ENCODE measurements around the gene RMI2. TPM values are rescaled to one million over a fixed set of nuclear protein-coding genes. Genes with fewer than 3 reads are reported as not detected.

The RMI2 gene
- total RNA-seq, 2 donors from 2014 or later: 55.2 to 62.3 TPM

DNA sequence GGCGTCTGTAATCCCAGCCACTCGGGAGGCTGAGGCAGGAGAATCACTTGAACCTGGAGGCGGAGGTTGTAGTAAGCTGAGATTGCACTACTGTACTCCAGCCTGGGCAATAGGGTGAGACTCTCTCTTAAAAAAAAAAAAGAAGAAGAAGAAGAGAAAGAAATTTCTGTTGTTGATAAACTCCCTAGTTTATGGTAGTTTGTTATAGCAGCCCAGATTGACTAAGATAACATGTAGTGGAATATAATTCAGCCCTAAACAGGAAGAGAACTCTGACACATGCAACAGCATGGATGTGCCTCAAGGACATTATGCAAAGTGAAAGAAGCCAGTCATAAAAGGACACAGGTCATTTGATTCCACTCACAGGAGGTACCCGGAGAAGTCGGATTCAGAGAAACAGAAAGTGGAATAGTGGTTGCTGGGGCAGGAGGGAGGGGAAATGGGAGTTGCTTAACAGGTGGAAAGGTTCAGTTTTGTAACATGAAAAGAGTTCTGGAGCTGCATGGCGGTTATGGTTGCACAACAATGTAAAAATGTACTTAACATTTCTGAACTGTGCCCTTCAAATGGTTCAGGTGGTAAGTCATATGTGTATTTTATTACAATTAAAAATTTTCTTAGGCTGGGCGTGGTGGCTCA is 38.1 kb upstream of the RMI2 start:
- peaks cover 2% of the 10 kb centered on the region for H3K4me1 Mint-ChIP-seq
- Histone ChIP-seq H3K27ac (ENCODE audit: low read depth, low read length) (no peak overlapping the region), H3K36me3 (ENCODE audit: control insufficient read depth, insufficient read depth, low read length) (no peaks in the 10 kb centered on the region), H3K9me3 (ENCODE audit: control insufficient read depth, low read length) (no peaks in the 10 kb centered on the region), H3K4me1 (ENCODE audit: control insufficient read depth, insufficient read depth, low read length) (no peaks in the 10 kb centered on the region), H3K4me3 (ENCODE audit: low read length) (no peak overlapping the region), H3K9ac (ENCODE audit: extremely low read depth, low read length, poor library complexity, severe bottlenecking) (no peak overlapping the region), H3K27me3 (ENCODE audit: control insufficient read depth, insufficient read depth, low read length, poor library complexity, severe bottlenecking) (no peaks in the 10 kb centered on the region)
- peaks cover 4% of the 10 kb centered on the region for H3K27me3 Mint-ChIP-seq (ENCODE audit: insufficient read depth)
- H3K27ac Mint-ChIP-seq: no peak overlapping the region
- no peaks in the 10 kb centered on the region for H3K9me3 Mint-ChIP-seq
- no peak for DNase-seq
- 93% methylated on average over 6 to 7 of the region's 7 CpGs for WGBS, 2 experiments (ENCODE audit: insufficient coverage in 1 of 2, insufficient read length in 1 of 2)
- no peak overlapping the region for H3K4me3 Mint-ChIP-seq
- no peaks in the 10 kb centered on the region for H3K36me3 Mint-ChIP-seq (ENCODE audit: low read depth)
- TF ChIP-seq CTCF (conservative IDR thresholded peaks at IDR 0.05): no peak

GRCh38 chr16:11307639-11308492 is 37.4 kb upstream of the RMI2 start:
- Histone ChIP-seq H3K4me3 (ENCODE audit: low read length) (no peak overlapping the region), H3K36me3 (ENCODE audit: control insufficient read depth, insufficient read depth, low read length) (no peaks in the 10 kb centered on the region), H3K9me3 (ENCODE audit: control insufficient read depth, low read length) (no peaks in the 10 kb centered on the region), H3K27ac (ENCODE audit: low read depth, low read length) (no peak overlapping the region), H3K4me1 (ENCODE audit: control insufficient read depth, insufficient read depth, low read length) (no peaks in the 10 kb centered on the region), H3K9ac (ENCODE audit: extremely low read depth, low read length, poor library complexity, severe bottlenecking) (no peak overlapping the region), H3K27me3 (ENCODE audit: control insufficient read depth, insufficient read depth, low read length, poor library complexity, severe bottlenecking) (no peaks in the 10 kb centered on the region)
- WGBS, 2 experiments (ENCODE audit: insufficient coverage in 1 of 2, insufficient read length in 1 of 2): 82 to 93% methylated on average over 15 to 21 of the region's 21 CpGs
- Mint-ChIP-seq H3K27ac (no peak overlapping the region), H3K36me3 (ENCODE audit: low read depth) (no peaks in the 10 kb centered on the region), H3K4me1 (peaks cover 2% of the 10 kb centered on the region), H3K4me3 (no peak overlapping the region), H3K9me3 (no peaks in the 10 kb centered on the region), H3K27me3 (ENCODE audit: insufficient read depth) (peaks cover 4% of the 10 kb centered on the region)
- no peak for TF ChIP-seq CTCF (conservative IDR thresholded peaks at IDR 0.05)
- no peak for DNase-seq

DNA sequence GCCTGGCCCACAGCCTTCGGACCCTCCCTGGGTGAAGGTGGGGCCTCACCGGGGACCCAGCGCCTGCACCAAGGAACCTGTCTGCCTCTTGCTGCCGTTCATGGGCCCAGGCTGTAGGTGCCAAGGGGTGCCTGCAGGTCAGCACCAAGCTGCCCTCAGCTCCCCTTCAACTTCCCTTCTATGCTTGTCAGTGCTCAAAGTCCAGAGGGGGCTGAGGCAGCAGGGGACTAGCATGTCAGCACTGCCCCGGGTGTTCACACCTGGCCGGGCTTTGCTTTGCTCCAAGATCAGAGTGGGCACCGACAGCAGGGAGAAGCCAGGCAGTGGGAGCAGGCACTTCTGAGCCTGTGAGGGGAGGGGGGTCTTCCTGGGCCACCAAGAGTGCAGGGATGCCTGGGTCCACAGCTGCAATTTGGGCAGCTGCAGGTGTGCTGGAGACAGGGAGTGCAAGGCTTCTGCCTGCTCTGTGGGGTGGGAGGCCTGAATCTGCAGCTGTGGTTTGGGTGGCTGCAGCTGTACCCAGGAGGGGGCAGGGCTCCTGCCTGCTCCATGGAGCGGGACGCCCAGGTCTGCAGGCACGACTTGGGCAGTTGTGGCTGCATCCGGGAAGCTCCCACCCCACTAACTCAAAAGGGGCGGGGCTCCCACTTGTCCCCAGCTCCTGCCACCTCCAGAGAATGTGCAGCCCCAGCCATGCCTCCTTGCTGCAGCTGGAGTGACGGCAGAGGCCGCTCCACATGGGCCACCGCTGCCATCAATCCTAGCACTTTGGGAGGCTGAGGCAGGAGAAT is 36.6 kb upstream of the RMI2 start:
- DNase-seq: no peak
- Histone ChIP-seq H3K36me3 (ENCODE audit: control insufficient read depth, insufficient read depth, low read length) (no peaks in the 10 kb centered on the region), H3K27ac (ENCODE audit: low read depth, low read length) (no peak overlapping the region), H3K4me1 (ENCODE audit: control insufficient read depth, insufficient read depth, low read length) (no peaks in the 10 kb centered on the region), H3K4me3 (ENCODE audit: low read length) (no peak overlapping the region), H3K9ac (ENCODE audit: extremely low read depth, low read length, poor library complexity, severe bottlenecking) (no peak overlapping the region), H3K27me3 (ENCODE audit: control insufficient read depth, insufficient read depth, low read length, poor library complexity, severe bottlenecking) (no peaks in the 10 kb centered on the region), H3K9me3 (ENCODE audit: control insufficient read depth, low read length) (no peaks in the 10 kb centered on the region)
- H3K27me3 Mint-ChIP-seq (ENCODE audit: insufficient read depth): peaks cover 4% of the 10 kb centered on the region
- no peaks in the 10 kb centered on the region for H3K36me3 Mint-ChIP-seq (ENCODE audit: low read depth)
- peaks cover 8% of the 10 kb centered on the region for H3K4me1 Mint-ChIP-seq
- no peak overlapping the region for H3K27ac Mint-ChIP-seq
- 88 to 92% methylated on average over 5 to 15 of the region's 15 CpGs for WGBS, 2 experiments (ENCODE audit: insufficient coverage in 1 of 2, insufficient read length in 1 of 2)
- H3K9me3 Mint-ChIP-seq: no peaks in the 10 kb centered on the region
- TF ChIP-seq CTCF (conservative IDR thresholded peaks at IDR 0.05): no peak
- H3K4me3 Mint-ChIP-seq: no peak overlapping the region

All from endodermal cell (in vitro differentiated cells).